Stimulated activated CD4-positive, alpha-beta T cell treated with anti-CD3 and anti-CD28 coated beads, TNF-alpha, amount 100 ng/mL, for 1 hour (primary cell): ENCODE data around the gene IFI16.
"Not testable (repeated sequence)": the region's sequence is repeated elsewhere in the genome, so short reads cannot be mapped to it uniquely, and the experiment has no call there.

Experiments used
- DNase-seq, 3 donors: peaks; one replicate each; pipeline ENCODE4 v3.0.0-alpha.2; 2020; ENCODE audit warnings: low read depth in 3 of 3, low spot score in 1 of 3

The IFI16 gene

DNA sequence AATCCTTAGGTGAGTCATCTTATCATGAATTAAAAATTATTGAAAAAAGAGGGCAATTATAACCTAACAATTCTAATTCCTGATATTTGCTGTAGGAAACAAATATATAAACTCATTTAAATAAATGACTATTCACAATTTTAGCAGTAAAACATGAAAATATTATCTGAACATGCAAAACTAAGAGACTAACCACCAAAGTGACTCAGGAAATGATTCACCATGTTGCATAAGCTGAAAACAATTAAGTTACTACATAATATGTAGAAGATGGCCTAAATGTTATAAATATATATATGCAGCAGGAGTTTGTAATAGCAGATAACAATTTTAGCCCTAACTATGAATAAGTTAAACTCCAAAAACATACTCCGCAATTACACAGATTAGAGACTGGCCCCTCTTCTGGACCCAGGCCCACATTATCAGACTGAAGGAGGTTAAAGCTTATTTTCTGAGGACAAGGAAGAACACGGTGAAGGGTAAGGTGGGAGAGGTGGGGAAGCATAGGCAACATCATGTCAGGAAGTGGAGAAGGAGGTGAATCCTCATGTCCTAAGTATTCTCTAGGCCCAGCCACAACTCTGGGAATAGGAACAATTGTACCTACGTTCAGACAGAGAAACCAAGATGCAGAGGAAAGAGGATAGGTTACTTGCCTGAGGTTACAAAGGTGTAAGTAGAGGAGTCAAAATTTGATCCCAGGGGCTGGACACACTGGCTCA is 82.5 kb downstream of the IFI16 start:
- DNase-seq = no peak

DNA sequence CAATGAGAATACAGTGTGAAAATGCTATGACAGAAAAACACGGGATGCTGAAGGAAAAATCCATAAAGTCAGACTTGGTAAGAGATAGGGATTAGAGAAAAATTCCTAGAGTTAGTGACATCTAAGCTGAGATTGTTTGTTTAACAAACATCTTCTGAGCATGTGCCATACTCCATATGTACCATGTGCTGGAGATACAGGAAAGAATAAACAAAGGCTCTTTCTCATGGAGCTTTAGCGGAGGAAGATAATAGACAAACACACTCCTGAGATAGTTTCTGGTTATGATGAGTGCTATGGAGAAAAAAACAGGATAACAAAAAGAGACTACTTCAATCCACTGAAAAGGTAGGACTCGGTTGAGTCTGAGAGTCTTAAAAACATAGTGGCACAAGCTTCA is 88.9 kb downstream of the IFI16 start:
- DNase-seq = no peak

DNA sequence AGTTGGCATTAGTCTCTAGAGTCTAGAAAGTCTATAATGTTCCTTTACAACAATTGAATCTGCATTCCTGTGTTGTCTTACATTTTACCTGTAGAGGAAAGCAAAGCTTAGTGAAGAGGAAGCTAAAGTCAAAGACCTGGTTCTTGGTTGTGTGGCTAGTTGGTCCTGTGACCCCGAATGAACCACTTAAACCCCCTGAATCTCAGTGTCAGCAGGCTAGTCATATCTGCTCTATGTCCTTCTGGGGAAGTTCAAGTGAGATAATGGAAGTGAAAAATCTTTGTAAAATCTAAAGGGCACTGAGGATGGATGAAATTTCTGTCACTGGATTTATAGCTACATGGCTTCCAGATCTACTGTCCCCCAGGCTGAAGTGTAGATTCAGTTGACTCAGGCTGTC is 90.9 kb downstream of the IFI16 start:
- no peak for DNase-seq

DNA sequence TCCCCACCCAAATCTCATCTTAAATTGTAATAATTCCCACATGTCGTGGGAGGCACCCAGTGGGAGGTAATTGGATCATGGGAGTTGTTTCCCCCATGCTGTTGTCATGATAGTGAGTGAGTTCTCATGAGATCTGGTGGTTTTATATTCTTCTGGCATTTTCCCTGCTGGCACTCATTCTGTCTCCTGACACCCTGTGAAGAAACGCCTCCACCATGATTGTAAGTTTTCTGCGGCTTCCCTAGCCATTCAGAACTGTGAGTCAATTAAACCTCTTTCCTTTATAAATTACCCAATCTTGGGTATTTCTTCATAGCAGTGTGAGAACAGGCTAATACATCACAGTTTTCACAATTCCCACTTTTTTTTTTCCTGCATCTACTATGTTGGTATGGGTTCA is 93.3 kb downstream of the IFI16 start:
- DNase-seq = not testable (repeated sequence)
